Retina (tissue), 1 donor: ENCODE results near the gene CD52.

Experiments
- DNase-seq: peaks from one replicate; pipeline ENCODE4 v3.0.0-alpha.2; 2016

CD52 gene

DNA sequence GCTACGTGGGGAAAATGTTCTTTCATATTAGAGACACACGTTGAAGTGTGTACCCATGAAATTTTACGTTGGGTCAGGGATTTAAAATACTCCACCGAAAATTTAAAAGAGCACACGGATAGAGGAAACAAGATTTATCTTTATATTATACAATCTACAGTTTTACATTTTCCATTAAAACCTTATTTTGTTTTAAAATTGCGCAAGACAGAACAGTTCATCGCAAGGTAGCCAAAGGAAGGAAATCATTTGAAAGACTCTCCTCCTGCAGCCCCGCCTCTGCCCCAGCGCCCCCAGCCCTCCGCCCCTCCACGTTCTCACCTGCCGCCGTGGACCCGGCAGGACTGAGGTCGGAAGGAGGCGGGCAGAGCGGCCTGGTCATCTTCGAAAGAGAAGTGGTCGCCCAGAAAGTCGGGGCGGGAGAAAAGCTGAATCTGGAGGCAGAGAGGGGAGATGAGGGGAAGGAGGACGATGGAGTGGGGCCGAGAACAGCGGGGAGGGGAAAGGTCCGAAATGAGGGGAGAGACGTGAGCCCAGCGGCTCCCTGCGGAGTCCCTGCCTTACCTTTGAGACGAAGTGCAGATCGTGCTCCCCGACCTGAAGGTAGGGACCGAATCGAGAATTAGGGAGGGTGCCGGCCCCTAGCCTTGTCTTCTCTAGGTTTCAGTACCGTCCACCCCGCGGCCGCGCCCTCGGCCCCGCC lies 18.2 kb downstream of the CD52 start:
- peak; percentile 51 for DNase-seq

DNA sequence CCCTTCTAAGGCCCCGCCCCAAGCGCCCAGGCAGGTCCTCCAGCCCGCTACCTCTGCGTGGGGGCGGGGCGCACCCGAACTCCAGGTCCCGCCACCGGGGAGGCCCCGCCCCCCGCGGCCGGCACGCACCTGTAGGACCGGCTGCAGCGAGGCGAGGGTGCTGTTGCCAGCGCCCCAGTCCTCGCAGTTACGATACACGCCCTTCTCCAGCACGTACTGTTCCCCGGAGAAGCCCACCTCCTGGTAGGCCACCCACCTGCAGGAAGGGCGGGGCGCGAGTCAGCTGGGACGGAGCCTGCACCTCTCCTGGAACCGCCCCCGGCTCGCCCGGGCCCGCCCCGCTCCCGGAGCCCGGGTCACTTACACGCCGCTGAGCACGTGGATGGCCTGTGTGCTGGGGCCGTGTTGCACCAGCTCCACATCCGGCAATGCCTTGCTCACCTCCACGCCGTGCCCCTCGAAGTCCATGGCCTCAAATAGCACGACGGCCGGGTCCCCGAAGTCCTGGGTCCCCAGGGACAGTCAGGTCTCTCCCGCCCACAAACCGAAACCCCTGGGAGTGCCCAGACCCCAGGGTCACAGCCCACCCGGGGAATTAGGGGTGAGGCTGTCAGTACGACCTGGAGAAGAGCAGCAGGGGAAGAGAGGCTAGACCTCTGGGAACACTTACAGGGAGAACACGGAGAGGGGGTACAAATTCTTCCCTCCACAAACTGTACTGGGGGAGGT lies 18.9 kb downstream of the CD52 start:
- peak; percentile 63 for DNase-seq

DNA sequence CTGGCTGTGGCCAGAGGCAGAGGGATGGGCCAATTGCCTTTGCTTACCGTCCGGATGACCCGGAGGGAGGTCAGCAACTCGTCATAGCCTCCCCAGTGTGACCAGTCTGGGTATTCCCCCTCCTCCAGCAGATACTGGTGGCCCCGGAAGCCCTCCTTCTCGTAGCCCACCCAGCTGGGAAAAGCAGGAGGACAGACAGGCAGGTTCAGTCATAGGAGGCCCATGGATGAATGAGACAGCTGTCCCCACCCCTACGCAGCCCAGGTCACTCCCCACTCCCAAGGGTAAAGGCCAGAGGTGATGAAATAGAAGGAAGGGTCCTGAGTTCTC lies 19.4 kb downstream of the CD52 start:
- no peak for DNase-seq

DNA sequence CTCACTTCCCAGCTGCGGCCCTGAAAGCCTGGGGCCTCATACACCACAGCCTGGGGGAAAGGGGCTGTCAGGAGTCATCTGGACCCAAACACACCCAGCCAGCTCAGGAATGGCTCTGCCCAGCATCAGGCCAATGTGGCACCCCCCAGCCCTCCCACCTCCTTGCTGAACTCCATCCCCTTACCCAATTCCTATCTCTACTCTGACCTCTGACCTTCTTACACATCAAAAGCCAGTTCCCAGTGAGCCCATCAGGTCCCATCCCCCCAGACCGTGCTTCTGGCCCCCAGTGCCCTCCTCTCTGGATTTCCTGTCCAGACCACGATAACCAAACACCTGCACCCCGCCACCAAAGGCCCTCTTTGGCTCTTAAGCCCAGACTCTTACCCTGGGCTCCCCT lies 19.9 kb downstream of the CD52 start:
- DNase-seq: no peak

DNA sequence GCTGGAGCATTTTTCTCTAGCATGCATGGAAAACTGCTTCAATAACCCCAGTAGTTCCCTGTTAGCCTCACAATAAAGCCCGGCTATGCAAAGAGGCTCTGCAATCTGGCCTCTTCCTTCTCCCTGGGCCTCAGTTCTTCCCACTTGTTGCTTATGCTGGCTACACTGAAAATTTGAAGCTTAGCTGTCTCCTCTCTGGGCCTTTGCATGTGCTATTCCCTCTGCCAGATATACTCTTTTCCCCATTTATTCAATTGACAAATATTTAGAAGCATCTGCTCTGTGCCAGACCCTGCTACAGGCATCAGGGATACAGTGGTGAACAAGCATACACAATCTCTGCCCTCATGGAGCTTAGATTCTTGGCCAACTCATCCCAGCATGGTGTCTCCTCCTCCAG lies 20.9 kb downstream of the CD52 start:
- DNase-seq: no peak

DNA sequence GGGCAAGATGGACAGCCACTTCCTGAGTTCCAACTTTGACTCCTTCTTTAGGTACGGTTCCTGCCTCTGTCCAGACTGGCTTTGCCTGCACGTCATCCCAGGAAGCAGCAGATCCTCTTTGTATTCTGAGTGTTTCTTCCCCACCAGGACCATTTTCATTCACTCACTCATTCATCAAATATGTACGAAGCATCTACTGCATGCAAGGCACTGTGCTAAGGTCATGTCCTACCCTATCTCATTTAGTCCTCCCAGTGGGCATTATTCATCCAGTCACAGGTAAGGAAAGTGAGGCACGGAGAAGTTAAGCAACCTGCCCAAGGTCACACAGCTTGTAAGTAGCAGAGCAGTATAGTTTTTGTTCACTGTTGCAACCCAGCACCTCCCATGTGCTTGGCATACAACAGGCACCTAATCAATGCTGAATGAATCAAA lies 22.3 kb downstream of the CD52 start:
- no peak for DNase-seq

DNA sequence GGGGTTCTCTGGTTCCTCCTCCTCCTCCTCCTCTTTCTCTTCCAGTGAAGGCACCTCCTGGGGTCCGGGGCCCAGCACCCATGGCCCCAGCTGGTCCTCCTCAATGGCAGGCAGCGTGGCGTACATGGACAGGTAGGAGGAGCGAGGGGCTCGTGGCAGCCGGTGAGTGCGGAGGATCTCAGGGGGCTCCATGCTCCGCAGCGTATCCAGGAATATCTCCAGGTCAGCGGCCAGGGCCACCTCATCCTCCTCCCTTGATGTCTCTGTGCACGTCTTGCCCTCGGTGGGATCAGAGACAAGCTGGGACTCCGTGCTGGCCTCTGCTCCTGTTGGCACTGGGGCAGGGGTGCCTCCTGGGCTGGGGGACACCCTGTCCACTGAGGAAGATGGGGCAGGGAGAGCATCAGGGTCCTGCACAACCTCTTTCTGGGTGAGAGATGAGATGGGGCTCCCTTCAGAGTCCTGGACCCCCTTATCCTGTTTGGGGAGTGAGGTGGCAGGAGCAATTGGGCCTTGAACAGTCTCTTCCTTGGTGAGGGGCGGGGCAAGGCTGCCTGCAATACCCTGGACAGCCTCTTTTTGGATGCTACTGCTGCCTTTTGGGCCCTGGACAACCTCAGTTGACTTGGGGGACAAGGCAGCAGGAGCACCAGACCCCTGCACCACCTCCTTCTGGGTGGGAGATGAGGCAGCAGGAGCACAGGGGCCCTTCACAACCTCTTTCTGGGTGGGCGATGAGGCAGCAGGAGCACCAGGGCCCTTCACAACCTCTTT lies 26.6 kb downstream of the CD52 start:
- no peak for DNase-seq

DNA sequence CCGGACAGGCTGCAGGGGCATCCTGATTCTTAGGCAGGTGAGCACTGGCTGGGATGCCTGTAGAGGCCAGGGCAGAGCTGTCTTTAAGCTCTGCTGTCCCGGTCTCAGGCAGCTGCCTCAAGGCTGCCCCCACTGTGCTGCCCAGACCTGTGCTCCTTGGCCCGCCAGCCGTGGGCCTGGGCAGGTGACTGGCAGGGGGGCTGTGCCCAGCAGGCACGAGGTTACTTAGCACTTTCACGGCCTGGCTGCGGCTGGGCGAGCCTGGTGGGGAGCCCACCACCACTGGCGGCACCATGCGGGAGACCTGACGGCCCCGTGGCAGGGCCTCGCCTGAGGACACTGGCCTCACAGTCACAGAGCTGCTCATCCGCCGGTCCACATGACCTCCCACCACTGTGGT lies 28.0 kb downstream of the CD52 start:
- DNase-seq: no peak

DNA sequence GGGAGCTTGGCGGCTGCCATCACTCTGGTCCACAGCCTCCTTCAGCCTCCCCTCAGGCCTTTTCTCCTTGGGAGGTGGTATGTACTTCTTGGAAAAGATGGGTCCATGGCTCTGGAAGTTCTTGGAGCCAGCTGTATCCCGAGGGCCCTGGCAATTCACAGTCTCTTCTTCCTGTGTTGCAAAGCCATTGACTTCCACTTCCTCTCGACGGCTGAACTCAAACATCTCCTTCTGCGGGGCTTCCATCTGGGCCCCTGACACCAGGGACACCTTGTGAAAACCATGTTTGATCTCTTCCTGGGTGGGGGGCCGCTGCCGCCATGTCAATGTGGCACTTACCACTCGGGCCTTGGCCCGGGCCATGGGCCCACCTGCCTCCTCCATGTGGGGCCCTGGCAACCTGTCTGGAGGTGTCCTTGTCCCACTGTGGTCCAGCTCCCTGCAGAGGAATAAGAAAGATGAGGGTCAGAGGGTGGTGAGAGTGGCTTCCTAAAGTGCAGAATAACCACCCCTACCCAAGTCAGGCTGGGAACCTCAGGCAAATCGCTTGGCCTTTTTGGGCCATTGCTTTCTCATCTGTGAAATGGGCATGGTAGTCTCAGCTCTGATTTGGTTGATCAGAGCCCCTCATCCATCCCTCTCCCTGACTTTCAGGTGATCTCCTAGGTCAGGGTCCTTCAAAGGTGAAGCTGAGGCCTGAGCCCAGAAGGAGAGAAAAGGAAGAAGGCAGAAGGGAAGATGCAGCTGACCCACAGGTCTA lies 28.7 kb downstream of the CD52 start:
- no peak for DNase-seq

DNA sequence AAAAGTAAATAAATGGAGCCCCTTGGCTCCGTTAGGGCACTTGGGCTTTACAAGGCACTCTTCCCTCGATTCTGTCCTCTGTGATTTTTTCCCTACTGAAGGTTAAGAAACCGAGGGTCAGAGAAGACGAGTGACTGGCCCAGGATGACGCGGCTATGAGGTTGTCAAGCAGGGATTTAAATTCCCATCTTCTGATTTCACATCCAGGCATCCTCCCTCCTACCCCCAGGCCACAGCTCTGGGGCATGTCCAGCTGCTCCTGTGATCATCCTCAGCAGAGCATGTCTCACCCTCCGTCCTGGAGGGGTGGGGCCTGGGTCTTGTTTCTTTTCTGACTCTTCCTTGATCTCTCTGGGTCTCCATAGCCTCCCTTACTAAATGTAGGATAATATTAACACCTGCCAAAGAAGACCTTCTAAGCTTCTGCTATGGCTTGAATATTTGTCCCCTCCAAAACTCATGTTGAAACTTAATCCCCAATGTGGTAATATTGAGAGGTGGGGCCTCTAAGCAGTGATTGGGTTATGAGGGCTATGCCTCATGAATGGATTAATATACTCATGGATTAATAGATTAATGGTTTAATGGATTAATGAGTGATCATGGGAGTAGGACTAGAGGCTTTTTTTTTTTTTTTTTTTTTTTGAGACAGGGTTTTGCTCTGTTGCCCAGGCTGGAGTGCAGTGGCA lies 31.6 kb downstream of the CD52 start:
- DNase-seq: no peak

DNA sequence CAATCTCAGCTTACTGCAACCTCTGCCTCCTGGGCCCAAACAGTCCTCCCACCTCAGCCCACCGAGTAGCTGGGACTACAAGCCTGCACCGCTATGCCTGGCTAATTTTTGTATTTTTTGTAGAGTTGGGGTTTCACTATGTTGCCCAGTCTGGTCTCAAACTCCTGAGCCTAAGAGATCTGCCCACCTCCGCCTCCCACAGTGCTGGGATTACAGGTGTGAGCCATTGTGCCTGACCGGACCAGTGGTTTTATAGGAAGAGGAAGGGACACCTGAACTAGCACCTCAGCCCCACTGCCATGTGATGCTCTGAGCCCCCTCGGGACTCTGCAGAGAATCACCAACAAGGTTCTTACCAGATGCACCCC lies 32.1 kb downstream of the CD52 start:
- no peak for DNase-seq

DNA sequence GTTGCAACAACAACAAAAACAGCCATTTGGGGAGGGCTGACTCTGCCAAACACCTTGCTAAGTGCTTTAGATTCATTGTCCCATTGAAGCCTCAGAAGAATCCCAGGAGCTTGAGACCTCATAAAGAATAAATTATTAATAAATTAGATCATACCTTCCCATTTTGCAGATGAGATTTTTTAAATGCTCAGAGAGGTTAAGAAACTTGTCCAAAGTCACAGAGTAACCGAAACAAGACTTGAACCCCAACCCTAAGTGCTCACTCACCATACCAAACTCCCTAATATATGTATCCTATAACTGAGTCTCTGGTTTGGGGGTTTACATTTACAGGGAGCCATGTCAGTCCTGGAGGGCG lies 32.6 kb downstream of the CD52 start:
- DNase-seq: no peak

DNA sequence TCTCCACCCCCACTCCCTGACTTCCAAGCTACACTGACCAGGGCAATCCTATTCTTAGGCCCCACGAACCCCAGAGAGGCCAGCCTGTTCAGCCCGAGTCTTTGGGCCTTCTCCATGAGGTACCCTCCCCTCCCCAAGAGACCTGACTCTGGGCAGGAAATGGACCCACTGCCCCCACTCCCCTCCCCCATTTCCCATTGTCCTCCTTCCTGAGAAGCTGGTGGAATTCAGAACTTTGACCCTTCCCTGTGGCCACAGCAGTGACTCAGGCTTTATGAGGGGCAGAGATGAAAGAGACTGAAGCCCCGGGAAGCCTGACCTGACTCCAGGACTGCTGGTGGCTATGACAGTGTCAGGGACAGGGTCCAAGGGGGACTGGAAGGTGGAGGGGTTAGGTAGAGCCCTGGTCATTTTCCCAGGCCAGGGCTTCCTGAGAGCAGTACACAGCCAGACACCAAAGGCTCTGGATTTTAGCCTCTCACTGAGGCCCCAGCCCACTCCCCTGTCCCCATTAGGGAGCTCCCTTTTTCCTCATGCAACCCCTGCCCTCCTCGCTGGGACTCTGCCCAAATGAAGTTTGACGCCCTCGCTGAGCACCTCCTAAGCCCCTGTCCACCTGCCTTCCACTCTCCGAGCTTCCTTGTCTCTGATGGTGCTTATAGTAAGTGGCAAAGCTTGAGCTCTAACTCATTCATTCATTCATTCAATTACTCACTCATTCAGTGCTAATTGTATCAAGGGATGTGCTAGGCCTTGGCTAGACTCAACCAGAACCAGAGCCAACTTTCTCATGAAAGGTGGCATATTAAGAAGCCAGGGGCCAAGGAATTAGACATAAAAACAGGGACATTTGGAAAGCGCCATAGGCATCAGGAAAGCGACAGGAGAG lies 33.2 kb downstream of the CD52 start:
- no peak for DNase-seq

DNA sequence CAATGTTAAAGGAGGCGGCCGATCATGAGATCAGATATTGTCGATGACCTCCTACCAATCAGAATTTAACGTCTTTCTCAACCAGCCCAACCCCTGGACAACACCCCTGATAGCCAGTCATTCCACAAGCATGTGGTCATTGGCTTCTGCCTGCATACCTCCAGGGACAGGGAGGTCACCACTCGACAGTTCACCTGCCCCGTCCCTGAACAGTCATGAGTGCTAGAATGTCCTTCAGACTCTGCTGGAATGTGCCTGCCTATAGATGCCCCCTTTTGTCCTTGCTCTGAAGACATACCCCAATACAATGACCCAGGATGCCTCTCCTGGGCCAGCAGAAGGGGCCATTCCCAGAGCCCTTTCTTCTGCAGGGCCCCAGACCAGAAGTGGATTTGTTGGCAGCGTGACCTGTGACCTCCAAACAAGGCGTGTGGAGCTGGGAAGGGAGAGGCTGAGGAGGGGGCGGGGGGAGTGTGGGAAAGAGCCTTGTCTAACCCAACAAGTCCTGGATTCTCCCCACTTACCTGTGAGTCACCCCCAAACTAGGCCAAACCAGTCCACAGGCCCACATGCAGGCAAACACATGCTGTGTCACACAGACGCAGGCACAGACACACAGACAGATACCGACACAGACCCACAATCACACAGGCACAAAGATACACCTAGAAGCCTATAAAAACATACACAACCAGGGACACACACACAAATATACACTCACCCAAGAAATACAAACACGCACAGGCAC lies 34.0 kb downstream of the CD52 start:
- no peak for DNase-seq

DNA sequence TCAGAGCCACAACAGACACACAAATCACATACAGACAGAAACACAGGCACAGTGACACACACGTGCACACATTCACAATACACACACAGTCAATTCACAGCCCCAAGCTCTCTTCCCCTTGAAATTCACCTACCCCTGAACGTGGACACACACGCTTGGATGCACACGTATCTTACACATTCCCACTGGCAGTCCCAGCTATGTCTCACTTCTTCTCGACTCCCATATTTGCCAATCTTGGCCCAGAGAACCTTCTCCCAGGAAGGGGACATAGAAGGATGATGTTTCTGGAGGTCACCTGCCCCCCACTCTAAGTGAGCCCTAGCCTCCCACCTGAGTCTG lies 34.6 kb downstream of the CD52 start:
- DNase-seq: no peak

DNA sequence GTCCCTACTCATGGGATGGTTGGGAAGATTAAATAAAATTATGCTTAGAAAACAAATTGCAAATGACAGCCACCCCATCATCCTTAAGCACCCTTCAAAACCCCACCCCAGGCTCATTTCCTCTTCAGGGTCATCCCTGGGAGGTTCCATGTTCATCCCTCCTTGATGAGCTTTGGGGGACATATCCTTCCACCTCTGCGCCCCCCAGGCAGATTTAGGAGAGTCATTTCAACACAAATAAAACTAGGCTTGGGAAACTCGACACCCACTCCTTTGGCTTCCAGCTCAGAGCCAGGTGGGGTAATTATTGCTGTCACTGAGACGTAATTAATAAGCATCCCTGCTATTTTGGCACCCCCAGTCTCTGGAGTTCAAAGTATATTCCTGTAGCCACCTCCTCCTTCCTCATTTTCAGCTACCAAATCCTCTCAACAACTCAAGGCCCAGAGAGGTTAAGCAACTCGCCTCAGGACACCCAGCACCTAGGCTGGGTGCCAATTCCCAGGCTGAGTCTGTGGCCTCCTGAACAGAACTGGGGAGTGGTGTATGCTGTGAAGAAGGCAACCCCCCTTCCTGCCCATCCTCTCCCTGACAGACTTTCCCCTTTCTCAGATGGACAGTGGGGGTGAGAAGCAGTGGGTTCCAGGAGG lies 35.6 kb downstream of the CD52 start:
- DNase-seq: no peak

DNA sequence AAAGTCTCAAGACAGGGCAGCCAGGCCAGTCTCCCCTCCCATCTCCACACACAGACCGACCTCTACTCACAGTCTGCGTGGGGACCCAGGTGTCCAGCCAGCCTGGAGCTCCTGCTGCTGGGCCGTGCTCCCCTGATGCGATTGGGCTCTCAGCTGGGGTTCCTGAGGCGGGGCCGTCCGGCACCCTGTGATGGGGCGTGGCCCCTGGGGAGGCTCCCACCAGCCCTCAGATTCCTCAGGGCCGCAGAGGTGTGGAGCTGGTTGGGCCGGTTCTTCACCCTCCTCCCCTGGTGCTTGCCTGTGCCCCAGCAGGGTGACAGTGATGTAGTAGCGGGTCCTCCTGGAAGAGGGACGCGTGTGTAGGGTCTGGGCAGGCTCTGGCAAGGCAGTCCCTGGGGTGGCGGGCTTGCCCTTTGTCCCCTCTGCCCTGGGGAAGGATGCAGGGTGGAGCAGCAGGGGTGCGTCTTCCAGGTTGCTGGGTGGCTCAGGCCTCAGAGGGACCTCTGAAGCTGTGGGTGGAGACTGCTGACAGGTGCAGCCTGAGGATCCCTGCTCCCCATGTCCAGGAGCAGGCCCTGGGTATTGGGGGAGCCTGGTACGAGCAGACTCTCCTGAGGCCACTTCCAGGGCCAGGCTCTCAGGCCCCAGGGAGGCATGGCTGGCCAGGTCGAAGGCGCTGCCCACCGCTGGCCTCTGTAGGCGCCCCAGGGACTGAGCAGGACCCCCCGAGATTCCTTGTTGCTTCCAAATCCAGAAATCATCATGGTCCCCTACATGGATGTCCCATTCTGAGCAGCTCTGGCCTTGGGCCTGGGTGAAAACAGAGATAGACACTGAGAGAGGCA lies 36.4 kb downstream of the CD52 start, which contains the start of gene CRYBG2:
TSS of gene CRYBG2 (minus strand) at position 155 of the 845 bp plus-strand sequence. CDS start 7,473 bp downstream, outside the sequence.
- DNase-seq: no peak

DNA sequence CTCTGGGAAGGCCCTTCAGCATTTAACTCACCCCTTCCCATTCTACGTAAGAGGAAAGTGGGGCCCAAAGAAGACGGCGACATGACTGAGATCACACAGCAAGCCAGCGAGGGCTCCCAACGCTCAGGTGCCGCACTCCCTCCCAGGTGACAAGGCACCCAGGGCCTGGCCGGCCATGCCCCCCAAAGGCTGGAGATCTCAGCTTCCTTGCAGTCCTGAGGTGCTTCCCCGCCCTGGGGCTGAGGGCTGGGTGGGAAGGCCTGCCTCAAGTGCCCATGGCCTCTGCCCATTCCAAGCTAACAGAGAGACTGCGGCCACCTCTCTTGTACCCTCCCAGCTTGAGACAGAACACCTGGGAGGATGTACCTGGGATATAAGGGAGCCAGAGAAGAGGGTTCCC lies 37.2 kb downstream of the CD52 start:
- DNase-seq: no peak

DNA sequence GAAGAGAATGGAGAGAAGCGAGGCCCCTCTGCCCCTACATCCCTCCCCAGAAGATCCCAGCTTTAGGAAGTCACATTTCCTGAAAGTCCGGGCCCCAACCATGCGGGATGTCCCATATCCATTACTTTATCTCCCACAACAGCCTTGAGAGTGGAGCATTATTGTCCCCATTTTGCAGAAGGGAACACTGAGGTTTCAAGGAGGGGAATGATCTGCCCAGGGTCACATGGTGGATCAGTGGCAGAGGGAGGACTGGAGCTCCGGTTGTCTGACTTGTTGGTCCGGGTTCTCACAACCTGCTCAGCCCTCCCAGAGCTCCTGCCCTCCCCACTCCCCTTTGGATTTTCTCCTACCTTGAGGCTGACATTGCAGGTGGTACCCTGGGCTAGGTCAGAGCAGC lies 38.3 kb downstream of the CD52 start:
- DNase-seq: no peak
